ENCODE data around the gene RIMS4.
"Not testable (repeated sequence)": the region's sequence is repeated elsewhere in the genome, so short reads cannot be mapped to it uniquely, and the experiment has no call there.

Gene RIMS4

DNA sequence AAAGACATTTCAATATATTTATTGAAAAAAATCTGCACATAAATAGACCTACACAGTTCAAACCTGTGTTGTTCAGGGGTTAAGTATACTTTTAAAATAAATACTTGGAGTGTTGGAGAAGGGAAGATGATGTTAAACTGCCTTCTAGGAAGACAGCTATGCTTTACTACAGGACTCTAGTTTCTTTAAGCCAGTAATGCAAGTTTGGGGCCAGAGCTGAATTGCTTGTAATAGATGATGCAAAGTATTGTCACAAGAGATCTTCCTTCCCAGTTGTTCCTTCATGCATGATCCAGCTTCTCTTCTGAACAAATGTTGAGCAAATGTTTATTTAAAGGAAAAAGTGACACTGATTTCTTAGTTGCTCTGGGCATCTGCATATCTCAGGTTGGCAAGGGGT, 20.2 kb upstream of the RIMS4 start:
- no peak for DNase-seq (ENCODE audit: low read depth in 2 of 2)

DNA sequence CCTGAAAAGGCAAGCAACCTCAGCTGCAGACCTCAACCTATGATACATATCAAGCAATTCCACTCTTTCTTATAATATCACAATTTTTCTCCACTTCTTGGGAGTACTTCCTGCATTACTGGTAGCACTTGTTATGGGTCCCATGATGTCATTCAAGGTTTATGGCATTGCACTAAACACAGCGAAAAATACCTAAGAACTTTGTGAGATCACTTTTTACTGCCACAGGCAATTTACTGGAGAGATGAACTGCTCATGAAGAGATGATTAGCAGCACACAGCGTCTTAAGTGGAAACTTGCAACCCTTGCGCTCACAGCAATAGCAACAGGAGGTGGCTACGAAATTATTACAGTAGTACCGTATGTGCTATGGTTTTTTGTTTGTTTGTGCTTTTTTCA, 19.3 kb upstream of the RIMS4 start:
- DNase-seq (ENCODE audit: low read depth in 2 of 2): no peak

DNA sequence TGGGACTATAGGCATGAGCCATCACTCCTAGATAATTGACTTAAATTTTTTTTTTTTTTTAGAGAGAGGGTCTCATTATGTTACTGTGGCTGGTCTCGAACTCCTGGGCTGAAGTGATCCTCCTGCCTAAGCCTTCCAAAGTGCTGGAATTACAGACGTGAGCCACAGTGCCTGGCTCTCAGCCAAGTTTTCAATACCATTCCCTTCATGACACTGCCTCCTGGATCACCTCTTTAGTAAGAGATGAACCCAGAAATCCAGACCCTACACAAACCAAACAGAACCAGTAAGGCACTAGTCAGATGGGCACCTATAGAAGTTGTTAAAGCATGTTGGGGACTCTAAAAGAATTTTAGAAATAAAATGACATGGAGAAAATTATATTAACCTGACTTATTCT, 18.3 kb upstream of the RIMS4 start:
- DNase-seq (ENCODE audit: low read depth in 2 of 2): no peak

DNA sequence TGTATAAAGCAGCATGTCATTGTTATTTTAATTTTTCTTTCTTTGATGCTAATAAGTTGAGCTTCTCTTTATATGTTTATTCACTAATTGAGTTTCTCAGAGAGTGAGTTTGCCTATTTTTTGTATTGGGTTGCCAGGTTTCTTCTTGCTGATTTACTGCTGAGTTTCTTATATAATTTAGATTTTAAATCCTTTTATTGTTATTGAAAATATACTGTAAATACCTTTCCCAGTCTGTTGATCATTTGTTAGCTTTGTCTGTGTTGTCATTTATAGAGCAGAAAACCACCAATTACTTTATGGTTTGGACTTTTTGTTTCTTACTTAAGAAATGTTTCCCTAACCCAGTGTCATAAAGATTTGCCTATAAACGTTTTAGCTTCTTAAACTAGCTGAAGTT, 17.1 kb upstream of the RIMS4 start:
- DNase-seq (ENCODE audit: low read depth in 2 of 2): no peak

DNA sequence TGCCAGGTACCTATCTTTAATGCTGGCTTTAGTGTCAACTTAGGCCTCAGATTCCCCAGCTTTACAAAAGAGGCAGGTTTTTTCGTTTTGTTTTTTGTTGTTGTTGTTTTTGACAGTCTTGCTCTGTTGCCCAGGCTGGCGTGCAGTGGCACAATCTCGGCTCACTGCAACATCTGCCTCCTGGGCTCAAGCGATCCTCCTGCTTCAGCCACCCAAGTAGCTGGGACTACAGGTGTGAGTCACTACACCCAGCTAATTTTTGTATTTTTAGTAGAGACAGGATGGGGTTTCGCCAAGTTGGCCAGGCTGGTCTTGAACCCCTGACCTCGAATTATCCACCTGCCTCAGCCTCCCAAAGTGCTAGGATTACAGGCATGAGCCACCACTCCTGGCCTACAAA, 11.2 kb upstream of the RIMS4 start:
- not testable (repeated sequence) for DNase-seq (ENCODE audit: low read depth in 2 of 2)

DNA sequence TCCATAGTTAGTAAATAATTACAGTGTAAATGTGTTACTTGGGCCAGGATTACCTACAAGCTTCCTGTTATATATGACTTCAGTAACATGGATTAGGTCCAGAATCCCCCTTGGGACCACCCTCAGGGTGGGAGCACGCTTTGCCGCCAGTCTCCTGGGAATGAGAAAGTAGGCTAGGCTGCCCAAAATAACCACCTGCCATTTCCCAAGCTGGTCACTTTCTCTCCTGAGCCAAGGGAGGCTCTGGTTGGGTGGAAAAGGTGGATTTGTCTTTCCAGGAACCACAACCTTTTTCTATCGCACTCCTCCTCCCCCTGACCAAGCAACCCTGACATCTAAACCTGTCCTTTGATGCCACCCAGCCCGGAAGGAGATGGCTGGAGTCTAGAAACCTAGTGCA, 9.6 kb upstream of the RIMS4 start:
- DNase-seq (ENCODE audit: low read depth in 2 of 2): no peak

DNA sequence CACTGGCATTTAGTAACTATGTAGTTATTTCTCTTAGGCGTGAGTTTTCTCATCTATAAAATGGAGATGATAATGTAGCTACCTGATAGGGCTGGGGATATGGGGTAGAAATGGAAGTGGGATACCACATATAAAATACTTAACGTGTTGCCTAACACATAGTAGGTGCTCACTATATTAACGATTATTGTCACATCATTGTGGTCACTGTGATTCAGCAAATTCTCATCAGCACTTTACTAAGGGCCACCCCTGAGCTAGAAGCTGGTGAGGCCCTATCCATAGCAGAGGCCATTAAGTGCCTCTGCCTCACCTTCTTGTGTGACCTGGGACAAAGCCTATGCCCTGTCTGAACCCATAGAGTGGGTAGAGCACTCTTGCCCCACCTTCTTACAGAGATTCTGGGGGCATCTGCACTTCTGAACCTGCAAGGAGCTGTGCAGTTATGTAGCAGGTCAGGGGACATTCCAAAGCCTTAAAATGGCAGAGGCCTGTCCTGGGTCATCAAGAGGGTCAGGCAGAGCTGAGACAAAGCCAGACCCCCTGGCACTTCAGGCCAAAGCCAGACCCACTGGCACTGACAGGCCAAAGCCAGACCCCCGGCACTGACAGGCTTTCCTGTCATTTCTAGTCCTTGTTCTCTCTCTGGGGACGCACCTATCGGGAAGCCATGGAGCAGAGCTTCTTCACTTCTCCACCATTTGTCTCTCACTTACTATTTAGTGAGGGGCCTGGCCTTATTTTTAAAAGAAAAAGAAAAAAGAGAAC, 7.0 kb upstream of the RIMS4 start:
- no peak for DNase-seq (ENCODE audit: low read depth in 2 of 2)

DNA sequence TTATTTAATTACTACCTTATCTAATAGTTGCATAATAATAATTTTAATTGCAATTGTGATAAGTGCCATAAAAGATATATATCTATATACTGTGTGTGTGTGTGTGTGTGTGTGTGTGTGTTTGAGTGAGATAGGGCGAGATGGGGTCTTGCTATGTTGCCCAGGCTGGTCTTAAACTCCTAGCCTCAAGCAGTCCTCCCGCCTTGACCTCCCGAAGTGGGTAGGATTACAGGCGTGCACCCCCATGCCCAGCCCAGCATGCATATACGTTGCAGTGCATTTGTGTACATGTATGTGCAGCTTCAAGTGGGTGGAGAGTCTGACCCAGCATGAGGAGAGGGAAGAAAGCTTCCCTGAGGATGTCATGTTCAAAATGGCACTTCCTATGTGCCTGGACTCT, 4.6 kb upstream of the RIMS4 start:
- no peak for DNase-seq (ENCODE audit: low read depth in 2 of 2)

DNA sequence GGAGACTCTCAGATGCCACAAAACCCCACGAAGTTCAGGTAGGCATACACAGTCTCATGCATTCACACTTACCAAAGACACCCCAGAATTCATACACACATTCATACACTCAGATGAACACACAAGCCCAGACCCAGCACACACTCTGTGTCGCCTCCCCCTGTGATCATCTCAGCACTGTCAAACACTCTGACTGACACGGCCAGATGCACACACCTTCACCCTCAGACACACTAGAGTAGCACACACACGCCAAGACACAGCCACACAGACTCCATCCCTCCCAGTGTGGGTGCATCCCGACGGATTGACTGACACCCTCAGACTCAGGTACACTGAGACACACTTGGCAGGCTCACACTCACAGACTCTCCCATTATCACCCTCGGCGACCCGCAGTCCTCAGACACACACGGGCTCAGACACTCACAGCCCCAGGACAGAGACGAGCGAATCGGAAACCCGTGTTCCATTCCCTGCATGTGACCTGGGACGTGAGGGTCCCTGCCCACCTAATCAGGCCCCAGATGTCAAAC, 872 bp upstream of the RIMS4 start:
- DNase-seq (ENCODE audit: low read depth in 2 of 2): no peak

DNA sequence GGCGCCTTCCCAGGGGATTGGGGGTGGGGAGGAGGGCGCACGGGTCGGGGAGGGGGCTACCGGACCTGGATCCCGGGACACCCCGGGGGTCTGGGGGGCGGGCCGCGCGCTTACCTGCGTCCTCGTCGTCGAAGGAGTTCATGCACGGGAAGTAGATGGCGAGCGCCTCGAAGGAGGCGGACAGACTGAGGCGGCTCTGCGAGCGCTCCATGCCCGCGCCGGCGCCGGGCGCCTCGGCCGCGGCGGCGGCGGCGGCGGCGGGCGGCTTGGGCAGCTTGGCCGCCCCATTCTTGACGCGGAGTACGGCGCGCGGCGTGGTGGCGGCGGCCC, 320 bp downstream of the RIMS4 start:
- no peak for DNase-seq (ENCODE audit: low read depth in 2 of 2)

DNA sequence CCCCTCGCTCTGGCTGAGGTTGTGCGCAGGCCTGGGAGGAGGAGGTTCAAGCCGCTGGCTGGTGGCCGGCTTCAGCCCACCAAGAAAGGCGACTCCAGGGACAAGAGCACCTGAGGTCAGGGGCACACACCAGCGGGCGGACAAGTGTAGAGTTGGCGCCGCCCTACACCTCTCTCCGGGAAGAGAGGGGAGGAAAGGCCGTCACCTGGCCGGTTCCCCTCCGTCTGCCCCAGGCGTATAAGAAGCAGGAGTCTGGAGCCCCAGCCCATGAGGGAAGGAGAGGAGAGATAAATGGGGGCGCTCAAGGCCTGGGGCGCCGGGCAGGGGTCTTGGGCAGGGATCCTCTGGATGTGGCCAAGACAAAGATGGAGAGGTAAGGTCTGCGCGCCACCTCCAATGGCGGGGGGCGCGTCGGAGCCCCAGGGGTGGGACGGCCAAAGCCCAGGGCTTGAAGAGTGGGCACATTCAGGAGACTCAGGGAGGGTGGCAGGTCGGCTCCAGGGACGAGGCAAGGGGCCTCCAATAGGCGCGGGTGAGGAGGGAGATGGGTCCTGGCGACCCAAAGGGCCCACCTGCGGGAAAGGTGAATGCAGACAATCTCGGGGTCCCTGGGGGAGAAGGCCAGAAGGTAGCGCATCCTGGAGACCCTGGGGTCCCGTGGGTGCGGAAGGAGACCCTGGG, 826 bp downstream of the RIMS4 start:
- DNase-seq (ENCODE audit: low read depth in 2 of 2): no peak

DNA sequence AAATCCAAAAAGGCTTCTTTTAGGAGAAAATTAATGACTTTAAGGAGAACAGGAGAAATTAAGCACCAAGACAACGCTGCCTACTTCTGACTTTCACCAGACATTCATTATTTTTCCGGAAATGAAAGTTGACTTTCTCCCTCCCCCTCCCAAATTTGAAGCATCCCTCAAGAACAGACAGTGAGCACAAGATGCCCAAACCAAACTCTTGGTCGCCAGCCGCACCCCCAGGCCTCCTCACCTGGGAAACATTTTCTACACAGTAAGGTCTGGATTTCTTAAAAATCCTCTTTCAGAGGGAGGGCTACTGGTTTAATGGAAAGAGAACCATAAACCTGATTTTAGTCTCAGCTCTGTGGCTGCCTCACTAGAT, 2.7 kb downstream of the RIMS4 start:
- no peak for DNase-seq (ENCODE audit: low read depth in 2 of 2)

DNA sequence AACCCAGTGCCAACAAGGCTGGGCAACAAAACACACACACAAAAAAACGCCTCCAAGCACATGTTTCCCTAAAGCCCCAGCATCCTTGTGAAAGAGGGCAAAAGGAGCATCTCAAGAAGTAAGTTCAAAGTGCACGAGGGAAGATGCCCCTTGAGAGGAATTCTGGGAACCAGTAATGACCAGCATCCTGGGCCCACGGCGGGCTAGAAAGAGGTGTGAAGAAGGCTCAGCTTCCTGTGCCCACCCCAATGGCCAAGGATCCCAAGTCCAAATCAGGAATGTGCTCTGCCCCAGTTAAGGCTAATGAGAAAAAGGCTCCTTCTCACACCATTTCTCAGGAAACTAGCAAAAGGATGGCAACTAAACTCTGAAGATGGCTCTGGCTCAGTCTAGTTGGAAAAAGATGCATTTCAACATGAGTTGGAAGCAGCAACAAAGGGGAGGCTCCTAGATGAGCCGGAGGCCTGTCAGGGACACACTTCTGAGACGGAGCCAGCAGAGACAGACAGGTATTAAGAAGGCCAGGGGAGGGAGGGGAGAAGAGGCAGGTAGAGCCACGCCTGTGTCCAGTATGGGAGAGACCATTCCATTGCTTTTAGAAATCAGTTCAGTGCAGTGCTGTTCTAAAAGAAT, 3.2 kb downstream of the RIMS4 start:
- DNase-seq (ENCODE audit: low read depth in 2 of 2): no peak

DNA sequence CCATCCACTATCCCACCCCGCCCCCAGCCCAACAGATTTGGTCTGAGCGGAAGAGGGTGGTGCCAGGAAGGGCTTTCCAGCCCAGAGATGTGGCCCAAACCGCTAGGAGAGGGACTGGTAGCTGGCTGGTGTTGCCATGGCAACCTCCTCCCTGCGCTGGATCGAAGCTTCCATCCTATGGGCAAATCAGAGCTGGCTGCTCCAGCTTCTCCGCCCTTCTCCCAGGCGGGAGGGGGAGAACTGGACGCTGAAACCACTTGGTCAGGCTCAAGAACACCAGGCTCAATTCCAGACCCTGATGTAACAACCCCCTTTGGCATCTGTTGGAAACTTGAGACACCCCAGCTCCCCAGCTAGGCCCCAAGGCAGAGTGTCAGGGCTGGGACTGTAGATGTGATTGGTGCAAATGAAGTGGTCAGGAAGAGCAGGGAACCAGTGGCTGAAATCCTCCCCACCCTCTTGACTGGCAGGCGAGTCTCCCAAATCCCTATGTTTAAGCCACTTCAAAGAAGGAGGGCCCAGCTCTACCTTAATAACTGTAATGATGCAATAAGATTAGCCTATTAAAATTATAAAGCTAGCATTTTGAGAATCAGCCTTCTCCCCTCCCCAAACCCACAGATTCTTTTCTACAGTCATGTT, 4.2 kb downstream of the RIMS4 start:
- no peak for DNase-seq (ENCODE audit: low read depth in 2 of 2)

DNA sequence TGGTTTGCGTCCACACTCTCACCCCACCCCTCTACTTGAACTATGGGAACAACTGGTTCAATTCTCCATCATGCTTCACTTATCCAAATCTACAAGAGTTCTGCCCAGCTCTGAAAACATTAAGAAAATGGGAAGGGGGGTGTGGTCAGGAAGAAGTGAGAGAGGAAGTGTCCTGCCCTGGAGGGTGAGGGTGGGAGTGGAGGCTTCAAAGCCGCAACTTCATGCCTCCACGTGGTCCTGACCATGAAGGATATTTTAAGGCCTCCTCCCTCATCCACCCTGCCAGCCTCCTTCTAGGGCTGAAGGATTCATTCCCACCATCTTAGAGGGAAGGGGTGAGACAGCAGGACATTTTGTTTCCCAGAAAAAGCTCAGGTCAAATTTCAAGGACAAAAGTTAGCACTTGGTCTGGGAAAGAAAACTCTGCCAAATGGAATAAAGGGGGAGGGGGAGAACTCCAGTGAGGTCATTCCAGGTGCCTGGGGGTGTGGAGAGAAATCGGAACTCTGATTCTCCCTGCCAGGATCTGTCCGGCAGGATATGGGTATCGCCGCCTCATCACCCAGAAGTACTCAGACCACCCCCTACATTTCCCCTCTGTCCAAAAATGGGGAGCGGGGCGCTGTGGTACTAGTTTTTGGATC, 4.9 kb downstream of the RIMS4 start:
- no peak for DNase-seq (ENCODE audit: low read depth in 2 of 2)

DNA sequence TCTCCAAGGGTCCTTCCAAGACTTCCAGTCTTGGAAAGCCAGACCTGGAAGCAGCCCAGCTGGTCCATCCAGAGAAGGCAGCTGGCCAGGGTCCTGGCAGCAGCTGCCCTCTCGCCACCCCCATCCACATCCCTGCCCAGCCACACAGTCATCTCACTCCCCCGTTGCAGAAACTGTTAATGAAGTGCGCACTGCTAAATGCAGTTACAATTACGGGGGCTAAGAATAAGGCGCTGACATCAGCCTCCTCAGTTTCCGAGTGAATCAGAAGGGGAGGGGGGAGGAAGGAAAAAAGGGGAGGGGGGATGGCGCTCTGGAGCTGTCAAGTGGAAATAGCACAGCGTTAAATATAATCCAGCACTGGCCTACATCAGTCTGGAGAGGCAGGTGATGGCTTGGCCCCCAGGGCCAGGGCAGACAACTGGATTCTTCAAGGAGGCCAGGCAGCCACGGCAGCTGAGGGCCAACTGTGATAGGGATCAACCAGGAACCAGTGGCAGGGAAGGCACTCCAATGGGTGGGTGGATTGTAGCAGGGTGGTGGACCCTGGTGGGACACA, 6.9 kb downstream of the RIMS4 start:
- no peak for DNase-seq (ENCODE audit: low read depth in 2 of 2)

DNA sequence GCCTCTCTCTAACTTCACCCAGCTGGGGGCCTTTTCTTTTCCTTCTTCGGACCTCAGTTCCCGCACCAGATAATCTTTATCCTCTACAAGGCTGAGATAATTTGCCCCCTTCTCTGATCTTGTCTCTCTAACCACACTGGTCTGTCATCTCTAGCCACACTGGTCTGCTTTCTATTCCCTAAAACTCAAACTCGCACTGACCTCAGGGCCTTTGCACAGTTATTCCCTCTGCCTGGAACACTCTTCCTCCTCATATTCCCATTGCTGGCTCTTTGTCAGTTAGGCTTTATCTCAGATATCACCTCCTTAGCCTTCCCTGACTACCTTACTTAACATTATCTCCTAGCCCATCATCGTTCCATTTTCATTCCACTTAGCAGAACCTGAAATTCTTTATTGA, 7.6 kb downstream of the RIMS4 start:
- no peak for DNase-seq (ENCODE audit: low read depth in 2 of 2)

DNA sequence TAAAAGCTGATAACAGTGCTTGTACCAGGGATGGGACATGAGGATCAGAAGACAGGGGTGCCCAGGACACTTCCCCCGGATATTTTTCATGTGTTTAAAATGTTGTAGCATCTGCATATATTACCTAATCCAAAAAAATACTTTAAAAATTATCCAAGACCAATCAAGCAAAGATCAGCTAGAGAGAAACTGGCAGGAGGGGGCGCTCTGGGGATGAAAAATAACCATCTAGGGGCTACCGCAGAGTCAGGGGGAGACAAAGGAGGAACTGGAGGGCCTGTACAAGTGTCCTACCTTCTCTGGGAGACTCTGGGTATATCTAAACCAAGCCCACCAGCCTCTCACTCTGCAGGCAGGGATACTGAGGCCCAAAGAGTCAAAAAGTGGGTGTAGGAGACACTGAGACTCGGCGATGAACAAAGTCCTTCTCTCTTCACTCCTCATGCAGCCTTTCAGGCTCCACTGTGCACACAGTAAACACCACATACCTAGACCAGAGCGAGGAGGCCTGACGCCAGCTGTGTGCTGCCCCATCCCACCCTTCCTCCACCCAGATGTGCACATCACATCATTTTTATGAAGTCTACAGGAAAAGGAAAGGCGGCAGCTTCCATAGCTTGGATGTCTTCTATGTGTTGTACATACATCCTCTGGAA, 9.8 kb downstream of the RIMS4 start:
- no peak for DNase-seq (ENCODE audit: low read depth in 2 of 2)

DNA sequence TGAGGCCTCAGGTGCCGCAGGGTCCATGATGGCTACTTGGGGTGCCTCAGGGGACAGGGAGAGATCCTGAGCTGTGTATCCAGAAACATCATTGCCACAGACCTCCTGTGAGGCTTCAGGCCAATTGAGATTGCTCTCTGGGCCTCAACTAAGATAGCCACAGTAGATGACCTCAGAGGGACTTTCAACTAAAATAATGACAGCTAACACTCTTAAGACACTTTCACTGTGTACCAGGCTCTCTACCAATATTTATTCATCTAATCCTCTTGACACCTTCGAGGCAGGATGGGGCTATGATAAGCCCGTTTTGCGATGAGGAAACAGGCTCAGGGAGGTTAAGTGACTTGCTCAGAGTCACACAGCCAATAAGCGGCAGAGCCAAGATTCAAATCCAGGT, 10.7 kb downstream of the RIMS4 start:
- DNase-seq (ENCODE audit: low read depth in 2 of 2): no peak

DNA sequence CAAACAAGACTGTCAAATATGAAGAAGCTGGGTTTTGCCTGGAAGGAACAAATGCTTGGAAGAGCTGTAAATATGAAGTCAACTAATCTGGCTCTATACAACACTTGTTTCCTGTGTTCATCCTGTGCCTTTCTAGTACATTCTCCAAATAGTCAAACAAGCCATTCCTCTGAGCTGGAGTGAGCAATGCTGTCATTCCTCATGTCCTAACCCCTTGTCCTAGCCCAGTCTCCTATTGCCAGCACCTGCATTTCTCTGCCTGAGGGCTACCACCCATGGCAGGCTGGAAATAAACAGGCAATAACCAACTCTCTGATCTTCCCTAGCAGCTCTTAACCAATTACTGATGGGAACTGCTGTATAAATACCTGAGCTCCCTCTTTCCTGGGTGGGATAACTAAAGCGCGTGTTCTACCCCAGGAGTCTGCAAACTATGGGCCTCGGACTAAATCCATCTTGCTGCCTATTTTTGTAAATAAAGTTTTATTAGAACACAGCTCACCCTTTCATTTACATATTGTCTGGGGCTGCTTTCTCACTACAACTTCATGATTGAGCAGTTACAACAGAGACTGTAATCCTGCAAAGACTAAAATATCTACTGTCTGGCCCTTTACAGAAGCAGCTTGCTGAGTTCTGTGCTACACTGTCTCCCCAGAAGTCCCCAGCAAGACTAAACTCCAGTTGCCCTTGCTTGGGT, 13.4 kb downstream of the RIMS4 start:
- DNase-seq (ENCODE audit: low read depth in 2 of 2): no peak

DNA sequence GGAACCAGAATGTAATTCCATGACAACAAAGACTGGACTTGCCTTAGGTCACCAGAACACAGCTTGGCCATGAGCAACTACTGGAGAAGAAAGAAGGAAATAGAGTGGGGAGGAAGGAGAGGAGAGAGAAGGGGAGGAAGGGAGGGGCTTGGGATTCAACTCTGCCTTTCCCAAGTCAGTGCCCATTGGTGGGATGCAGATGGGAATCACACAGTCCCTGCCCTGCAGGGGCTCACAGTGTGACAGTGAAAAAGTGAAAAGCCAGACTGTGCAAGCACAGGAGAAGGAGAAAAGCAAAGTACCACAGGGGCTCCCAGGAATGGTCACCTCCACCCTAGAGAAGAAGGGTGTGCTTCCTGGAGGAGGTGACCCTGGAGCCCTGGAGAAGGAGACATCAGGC, 14.0 kb downstream of the RIMS4 start:
- DNase-seq (ENCODE audit: low read depth in 2 of 2): no peak

Measured in stimulated activated CD8-positive, alpha-beta memory T cell treated with anti-CD3 and anti-CD28 coated beads, Interleukin-7, amount 100 ng/mL, for 4 hours (primary cell).